HG03025 (cell line): Measurements from ENCODE around the gene CHMP4A.

Source experiments
- ATAC-seq: cut with Tn5 transposase; IDR thresholded peaks from one replicate; pipeline ENCODE4 v1.9.1; 2021; ENCODE audit warnings: mild to moderate bottlenecking, moderate library complexity; ENCODE audit not compliant: unreplicated experiment, low FRiP score

Gene CHMP4A

GRCh38 chr14:24160499-24160849 lies 52.8 kb downstream of the CHMP4A start:
- peak; percentile 3 for ATAC-seq

GRCh38 chr14:24159777-24160498 lies 53.4 kb downstream of the CHMP4A start:
- ATAC-seq, result no peak
